GM19025 (cell line): Measurements from ENCODE around the gene SPECC1.
"Not testable (repeated sequence)": the region's sequence is repeated elsewhere in the genome, so short reads cannot be mapped to it uniquely, and the experiment has no call there.

Experiments used
- ATAC-seq: cut with Tn5 transposase; IDR thresholded peaks from one replicate; pipeline ENCODE4 v1.9.1; 2021; ENCODE audit warnings: mild to moderate bottlenecking, low read depth, moderate library complexity; ENCODE audit not compliant: unreplicated experiment

Gene SPECC1

GRCh38 chr17:20262226-20263114, 253.3 kb downstream of the SPECC1 start:
- no peak for ATAC-seq

GRCh38 chr17:20263115-20263433, 253.9 kb downstream of the SPECC1 start:
- ATAC-seq: not testable (repeated sequence)

- no peak for ATAC-seq
These were observed 254.4 kb downstream of the SPECC1 start for GRCh38 chr17:20263595-20263994.

- no peak for ATAC-seq
These were observed 255.8 kb downstream of the SPECC1 start for GRCh38 chr17:20264996-20265395.

- ATAC-seq: no peak
These were observed 257.8 kb downstream of the SPECC1 start for GRCh38 chr17:20266806-20267458.

- ATAC-seq: no peak
These were observed 258.3 kb downstream of the SPECC1 start for GRCh38 chr17:20267459-20267842.

GRCh38 chr17:20270369-20270768, 261.2 kb downstream of the SPECC1 start:
- ATAC-seq: no peak

- ATAC-seq: no peak
These were observed 262.0 kb downstream of the SPECC1 start for GRCh38 chr17:20271011-20271610.

GRCh38 chr17:20273741-20274500, 264.8 kb downstream of the SPECC1 start:
- no peak for ATAC-seq

GRCh38 chr17:20275653-20276052, 266.5 kb downstream of the SPECC1 start:
- ATAC-seq: no peak

GRCh38 chr17:20276421-20276820, 267.3 kb downstream of the SPECC1 start:
- ATAC-seq: no peak

- ATAC-seq: no peak
These were observed 269.6 kb downstream of the SPECC1 start for GRCh38 chr17:20278805-20279204.

- ATAC-seq: no peak
These were observed 270.5 kb downstream of the SPECC1 start for GRCh38 chr17:20279631-20280030.

GRCh38 chr17:20280051-20280450, 270.9 kb downstream of the SPECC1 start:
- ATAC-seq: no peak

- ATAC-seq: no peak
These were observed 271.7 kb downstream of the SPECC1 start for GRCh38 chr17:20280851-20281250.

GRCh38 chr17:20281860-20282259, 272.7 kb downstream of the SPECC1 start:
- no peak for ATAC-seq

- no peak for ATAC-seq
These were observed 273.6 kb downstream of the SPECC1 start for GRCh38 chr17:20282526-20283308.

- no peak for ATAC-seq
These were observed 274.9 kb downstream of the SPECC1 start for GRCh38 chr17:20284022-20284421.

- ATAC-seq: no peak
These were observed 275.6 kb downstream of the SPECC1 start for GRCh38 chr17:20284570-20285295.
